Measurements from ENCODE around the gene MACROD2.

DNA sequence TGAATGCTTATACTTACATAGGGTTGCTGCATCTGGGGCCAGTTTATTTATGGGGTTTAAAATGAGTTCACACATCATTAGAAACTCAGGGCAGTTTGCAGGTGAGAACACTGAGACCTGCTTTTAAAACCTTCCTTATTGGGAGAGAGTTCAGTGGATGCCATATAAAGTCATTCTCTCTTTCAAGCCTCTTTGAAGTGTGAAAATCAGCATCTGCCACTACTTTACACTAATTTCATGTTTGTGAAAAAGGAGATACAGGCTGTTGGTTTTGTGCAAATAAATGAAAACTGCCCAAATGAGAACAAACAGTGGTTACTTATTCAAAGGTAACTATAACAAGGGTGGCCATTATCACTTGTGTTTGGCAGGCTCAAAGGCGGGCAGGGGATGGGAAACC, 2047.4 kb downstream of the MACROD2 start:
- no peak for TF ChIP-seq SUZ12 (IDR thresholded peaks at IDR 0.05; ENCODE audit: extremely low read depth, insufficient read depth, insufficient read length)
- no peak for TF ChIP-seq YY1 (IDR thresholded peaks at IDR 0.05; ENCODE audit: insufficient read depth, insufficient read length)
- TF ChIP-seq ZNF274 (IDR thresholded peaks at IDR 0.05; ENCODE audit: low read depth, low read length): no peak
